LNCAP (cell line): ENCODE results near the gene ADCY10.

ENCODE experiments used
- CTCF ChIP-seq: fragments of 450-650 bp; IDR thresholded peaks from 2 replicates; pipeline ENCODE4 v1.5.1; 2017; ENCODE audit warnings: mild to moderate bottlenecking

ADCY10 gene

GRCh38 chr1:167764458-167765330, 149.2 kb downstream of the ADCY10 start:
- no peak for TF ChIP-seq CTCF

- TF ChIP-seq CTCF, result no peak
Measured at GRCh38 chr1:167763525-167764220, 150.3 kb downstream of the ADCY10 start.

GRCh38 chr1:167762061-167762746, 151.7 kb downstream of the ADCY10 start:
- TF ChIP-seq CTCF, result no peak

- TF ChIP-seq CTCF, result no peak
Measured at GRCh38 chr1:167761400-167761799, 152.5 kb downstream of the ADCY10 start.
